Stomach (tissue), 9 donors: ENCODE measurements around the gene IFRD2. TPM values are rescaled to one million over a fixed set of nuclear protein-coding genes. Genes with fewer than 3 reads are reported as not detected.
"Not testable (repeated sequence)": the region's sequence is repeated elsewhere in the genome, so short reads cannot be mapped to it uniquely, and the experiment has no call there.

ENCODE experiments used
- DNase-seq, 2 donors: peaks; one replicate each; pipeline versions ENCODE4 v3.0.0 to v3.0.0-alpha.2; 2013 to 2019
- H3K27ac ChIP-seq, 5 donors: fragments of 200-600 bp in 4 of 5; sonication (generic) in 4 of 5; one replicate each; pipeline ENCODE4 v1.5.1; 2013 to 2019; ENCODE audit warnings: mild to moderate bottlenecking in 1 of 5, moderate library complexity in 1 of 5
- H3K27me3 ChIP-seq, 3 donors: fragments of 200-600 bp; sonication (generic); one replicate each; pipeline ENCODE4 v1.5.1; 2017 to 2019; ENCODE audit warnings: mixed run types in 1 of 3
- H3K36me3 ChIP-seq, 4 donors: fragments of 200-600 bp; sonication (generic); 1 replicate in 3 of 4; 2 replicates in 1 of 4; pipeline ENCODE4 v1.5.1; 2016 to 2019
- H3K4me1 ChIP-seq, 4 donors: fragments of 200-600 bp; sonication (generic); one replicate each; pipeline ENCODE4 v1.5.1; 2016 to 2019
- H3K4me3 ChIP-seq, 4 donors: fragments of 200-600 bp; sonication (generic) in 3 of 4; one replicate each; pipeline ENCODE4 v1.5.1; 2016 to 2019; ENCODE audit warnings: mild to moderate bottlenecking in 1 of 4
- H3K9me3 ChIP-seq, 4 donors: fragments of 200-600 bp; sonication (generic); one replicate each; pipeline ENCODE4 v1.5.1; 2016 to 2019
- CTCF ChIP-seq, 7 experiments: fragments of 450-650 bp in 4 of 7; fragments of 200-600 bp in 3 of 7; sonication (generic) in 3 of 7; IDR thresholded peaks; one replicate each; pipeline ENCODE4 v1.5.1; 2016 to 2019; ENCODE audit warnings: antibody characterized with exemption in 7 of 7, control low read depth in 2 of 7, mild to moderate bottlenecking in 1 of 7
- EP300 ChIP-seq: sonication (generic); formaldehyde crosslinking; IDR thresholded peaks from one replicate; pipeline ENCODE4 v1.6.1; 2017; ENCODE audit warnings: antibody characterized with exemption
- POLR2A ChIP-seq, 4 donors: fragments of 450-650 bp; IDR thresholded peaks; one replicate each; pipeline ENCODE4 v1.6.1; 2016; ENCODE audit warnings: antibody characterized with exemption in 4 of 4, control low read depth in 2 of 4, mild to moderate bottlenecking in 1 of 4, moderate library complexity in 1 of 4
- POLR2AphosphoS5 ChIP-seq, 3 donors: sonication (generic); formaldehyde crosslinking; IDR thresholded peaks; one replicate each; pipeline ENCODE4 v1.6.1; 2016; ENCODE audit warnings: antibody characterized with exemption in 3 of 3
- WGBS, 5 donors: extraction: QIAGEN DNeasy Blood & Tissue Kit in 3 of 5; methylation state at CpG; one replicate each; pipeline versions ENCODE4 v1.1.5 to v1.1.7; 2013 to 2018; 5-methylcytosine and 5-hydroxymethylcytosine counted together
- intact Hi-C: fragments of 100-400 bp; cut with DNase I; formaldehyde crosslinking; loops from one replicate; pipeline ENCODE4 v1.15.1; 2023; ENCODE audit warnings: low total_unique reads
- polyA plus RNA-seq, 3 donors: library from polyadenylated mRNA; stranded (reverse); fragments of 200-250 nt; gene quantifications; one replicate each; pipeline ENCODE4 v1.2.3, GENCODE V29; 2013
- total RNA-seq, 5 donors: library from RNA; depleted of rRNA; stranded (reverse); fragments of >200 nt; gene quantifications; one replicate each; pipeline versions ENCODE4 v1.1.0 to v1.2.3, GENCODE V29; 2014 to 2016
- donor health status: healthy with polysubstance abuse.
- donor health status: Bipolar disorder and iron deficiency.
- donor health status: healthy.

Gene IFRD2
- total and polyA plus RNA-seq, 8 donors: 69.9 to 254 (median 113) TPM

DNA sequence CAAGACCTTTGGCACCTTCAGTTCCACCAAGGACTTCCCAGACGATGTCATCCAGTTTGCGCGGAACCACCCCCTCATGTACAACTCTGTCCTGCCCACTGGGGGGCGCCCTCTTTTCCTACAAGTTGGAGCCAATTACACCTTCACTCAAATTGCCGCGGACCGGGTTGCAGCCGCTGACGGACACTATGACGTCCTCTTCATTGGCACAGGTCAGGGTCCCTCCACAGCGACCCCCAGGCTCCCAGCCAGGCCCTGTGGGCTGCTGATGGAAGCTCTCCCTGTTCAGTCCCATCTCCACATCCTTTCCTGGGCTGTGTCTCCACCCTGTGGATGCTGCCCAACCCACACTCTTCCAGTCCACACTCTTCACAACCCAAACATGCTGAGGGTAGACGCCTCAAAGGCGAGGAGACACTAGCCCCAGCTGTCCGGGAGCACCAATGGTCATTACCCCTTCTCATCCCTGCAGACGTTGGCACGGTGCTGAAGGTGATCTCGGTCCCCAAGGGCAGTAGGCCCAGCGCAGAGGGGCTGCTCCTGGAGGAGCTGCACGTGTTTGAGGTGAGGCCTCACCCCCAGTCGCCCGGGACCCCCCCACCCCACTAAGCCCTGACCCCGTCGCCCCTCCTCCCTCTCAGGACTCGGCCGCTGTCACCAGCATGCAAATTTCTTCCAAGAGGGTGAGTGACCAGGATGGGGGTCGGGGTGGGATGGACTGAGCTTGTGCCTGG lies 17.7 kb downstream of the IFRD2 start:
- DNase-seq: peak; percentile 83 to 87
- H3K9me3 ChIP-seq: no peaks in the 10 kb centered on the region
- peaks cover 38 to 69% (median 60%) of the 10 kb centered on the region in 4 donors for H3K4me1 ChIP-seq
- TF ChIP-seq CTCF (IDR thresholded peaks at IDR 0.05): peak in 5 of 7 experiments; percentile 68 to 88 (median 74)
- no peak for TF ChIP-seq POLR2A (IDR thresholded peaks at IDR 0.05)
- no peak for TF ChIP-seq EP300
- TF ChIP-seq POLR2AphosphoS5 (IDR thresholded peaks at IDR 0.05): peak in 1 of 3 donors; percentile 34
- H3K4me3 ChIP-seq: no peak overlapping the region
- intact Hi-C loops: loop anchor here (5.0 to 10.0 kb wide), 2 partner anchors 50 to 82 kb away; partner anchors contain the start of gene GNAT1
- 40 to 48% (median 42%) methylated on average over 18 to 26 of the region's 26 CpGs for WGBS, 5 donors
- H3K27me3 ChIP-seq: peaks cover 0 to 40% (median 26%) of the 10 kb centered on the region in 3 donors
- H3K36me3 ChIP-seq: peaks cover 8 to 54% (median 19%) of the 10 kb centered on the region in 4 donors
- H3K27ac ChIP-seq: peak overlapping the region in 3 of 5 donors; percentile 17 to 54 (median 28)

- H3K4me3 ChIP-seq: peak overlapping the region; percentile 32 to 47 (median 38)
- 58 to 75% (median 63%) methylated on average over 24 to 31 of the region's 31 CpGs for WGBS, 5 donors
- peaks cover 47 to 72% (median 65%) of the 10 kb centered on the region in 4 donors for H3K4me1 ChIP-seq
- DNase-seq: no peak
- peaks cover 0 to 40% (median 26%) of the 10 kb centered on the region in 3 donors for H3K27me3 ChIP-seq
- peak overlapping the region in 3 of 5 donors; percentile 41 to 79 (median 55) for H3K27ac ChIP-seq
- TF ChIP-seq POLR2A (IDR thresholded peaks at IDR 0.05) (no peak), EP300 (no peak), POLR2AphosphoS5 (IDR thresholded peaks at IDR 0.05) (no peak), CTCF (IDR thresholded peaks at IDR 0.05) (no peak)
- intact Hi-C loops: loop anchor here (5.0 to 10.0 kb wide), 2 partner anchors 49 to 81 kb away; partner anchors contain the start of gene GNAT1
- H3K36me3 ChIP-seq: peaks cover 8 to 54% (median 19%) of the 10 kb centered on the region in 4 donors
- H3K9me3 ChIP-seq: no peaks in the 10 kb centered on the region
These were observed 18.6 kb downstream of the IFRD2 start for GRCh38 chr3:50273689-50274065.

DNA sequence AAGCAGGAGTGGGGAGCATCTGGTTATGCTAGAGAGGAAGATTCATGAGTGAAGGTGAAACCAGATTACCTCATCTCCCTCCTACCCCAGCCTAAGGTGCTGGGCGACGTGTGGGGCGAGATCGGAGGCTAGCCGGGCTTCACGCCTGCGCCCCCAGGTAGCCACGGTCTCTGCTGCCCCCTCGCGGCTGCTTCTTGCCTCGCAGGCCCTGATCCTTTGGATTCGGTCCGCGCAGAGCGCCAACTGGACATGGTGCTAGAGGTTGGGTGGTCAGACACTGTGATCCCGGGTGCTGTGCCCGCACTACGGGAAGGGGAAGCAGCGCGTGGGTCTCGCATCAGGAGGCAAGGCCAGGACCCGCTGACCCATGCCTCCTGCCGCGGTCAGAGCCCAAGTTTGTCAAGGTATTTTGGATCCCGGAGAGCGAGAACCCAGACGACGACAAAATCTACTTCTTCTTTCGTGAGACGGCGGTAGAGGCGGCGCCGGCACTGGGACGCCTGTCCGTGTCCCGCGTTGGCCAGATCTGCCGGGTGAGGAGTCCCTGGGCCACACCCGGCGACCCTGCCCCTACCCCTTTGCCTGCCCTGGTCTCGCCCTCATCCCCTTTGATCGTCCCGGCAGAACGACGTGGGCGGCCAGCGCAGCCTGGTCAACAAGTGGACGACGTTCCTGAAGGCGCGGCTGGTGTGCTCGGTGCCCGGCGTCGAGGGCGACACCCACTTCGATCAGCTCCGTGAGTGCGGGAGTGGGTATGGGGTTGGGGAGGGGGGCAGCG lies 19.1 kb downstream of the IFRD2 start:
- Histone ChIP-seq H3K27me3 (peaks cover 0 to 40% (median 26%) of the 10 kb centered on the region in 3 donors), H3K4me3 (peak overlapping the region; percentile 32 to 47 (median 38)), H3K9me3 (no peaks in the 10 kb centered on the region), H3K36me3 (peaks cover 8 to 49% (median 19%) of the 10 kb centered on the region in 4 donors), H3K27ac (peak overlapping the region; percentile 37 to 88 (median 41)), H3K4me1 (peaks cover 52 to 77% (median 69%) of the 10 kb centered on the region in 4 donors)
- peak; percentile 27 to 88 (median 60) for TF ChIP-seq POLR2AphosphoS5 (IDR thresholded peaks at IDR 0.05)
- peak in 6 of 7 experiments; percentile 69 to 100 (median 98) for TF ChIP-seq CTCF (IDR thresholded peaks at IDR 0.05)
- TF ChIP-seq POLR2A (IDR thresholded peaks at IDR 0.05): no peak
- DNase-seq: peak; percentile 93 to 95
- WGBS, 5 donors: 2 to 7% (median 3%) methylated on average over 29 to 61 of the region's 61 CpGs
- intact Hi-C loops: loop anchor here (5.0 to 10.0 kb wide), 2 partner anchors 48 to 81 kb away; partner anchors contain the start of gene GNAT1

DNA sequence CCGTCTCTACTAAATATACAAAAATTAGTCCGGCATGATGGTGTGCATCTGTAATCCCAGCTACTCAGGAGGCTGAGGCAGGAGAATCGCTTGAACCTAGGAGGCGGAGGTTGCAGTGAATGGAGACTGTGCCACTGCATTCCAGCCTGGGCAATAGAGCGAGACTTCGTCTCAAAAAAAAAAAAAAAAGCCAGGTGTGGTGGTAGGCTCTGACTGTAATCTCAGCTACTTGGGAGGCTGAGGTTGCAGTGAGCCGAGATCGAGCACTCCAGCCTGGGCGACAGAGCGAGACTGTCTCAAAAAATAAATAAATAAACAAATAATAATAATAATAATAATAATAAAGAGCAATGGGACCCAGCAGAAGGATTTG lies 19.7 kb downstream of the IFRD2 start:
- H3K9me3 ChIP-seq, DNase-seq: not testable (repeated sequence)
- Histone ChIP-seq H3K4me3 (peak overlapping the region in 2 of 4 donors; percentile 34 to 43), H3K4me1 (peaks cover 58 to 83% (median 75%) of the 10 kb centered on the region in 4 donors), H3K36me3 (peaks cover 8 to 44% (median 18%) of the 10 kb centered on the region in 4 donors), H3K27ac (peak overlapping the region in 4 of 5 donors; percentile 38 to 88 (median 60)), H3K27me3 (peaks cover 0 to 40% (median 26%) of the 10 kb centered on the region in 3 donors)
- intact Hi-C loops: loop anchor here (5.0 to 10.0 kb wide), 2 partner anchors 48 to 80 kb away; partner anchors contain the start of gene GNAT1
- WGBS, 5 donors: 48 to 63% (median 56%) methylated on average over 10 of the region's 10 CpGs
